Measurements from ENCODE around the gene TMEM198.

Gene TMEM198

DNA sequence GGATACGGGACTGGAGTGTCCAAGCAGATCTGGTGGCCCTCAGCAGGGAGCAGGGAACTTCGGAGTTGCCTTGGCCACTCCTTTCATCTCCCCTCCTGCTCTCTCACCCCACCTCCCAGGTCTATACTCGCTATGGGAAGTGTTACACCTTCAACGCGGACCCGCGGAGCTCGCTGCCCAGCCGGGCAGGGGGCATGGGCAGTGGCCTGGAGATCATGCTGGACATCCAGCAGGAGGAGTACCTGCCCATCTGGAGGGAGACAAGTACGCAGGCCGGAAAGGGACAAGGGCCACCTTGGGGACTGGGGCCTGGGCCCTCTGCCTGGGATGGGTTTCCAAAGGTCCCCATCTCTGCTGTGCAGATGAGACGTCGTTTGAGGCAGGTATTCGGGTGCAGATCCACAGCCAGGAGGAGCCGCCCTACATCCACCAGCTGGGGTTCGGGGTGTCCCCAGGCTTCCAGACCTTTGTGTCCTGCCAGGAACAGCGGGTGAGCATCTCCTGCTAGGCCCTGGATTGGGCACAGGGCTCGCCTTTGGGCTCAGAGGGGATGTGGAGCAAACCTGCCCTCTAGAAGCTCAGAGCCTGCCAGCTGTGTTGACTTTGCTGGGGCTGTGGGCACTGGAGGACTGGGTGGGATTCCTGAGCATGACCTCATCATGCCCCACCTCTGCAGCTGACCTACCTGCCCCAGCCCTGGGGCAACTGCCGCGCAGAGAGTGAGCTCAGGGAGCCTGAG lies 12.0 kb upstream of the TMEM198 start:
- Histone ChIP-seq H3K9ac (ENCODE audit: low read length) (no peak overlapping the region), H3K4me1 (ENCODE audit: control insufficient read depth, insufficient read depth, low read length) (peaks cover 3% of the 10 kb centered on the region), H3K27me3 (replicated peaks; ENCODE audit: control insufficient read depth, insufficient read depth, low read length) (peaks cover 50% of the 10 kb centered on the region), H3K9me3 (ENCODE audit: control insufficient read depth, low read length) (no peaks in the 10 kb centered on the region), H3K36me3 (ENCODE audit: control insufficient read depth, insufficient read depth, low read length, severe bottlenecking) (no peaks in the 10 kb centered on the region), H3K4me3 (ENCODE audit: low read length) (no peak overlapping the region)
- DNase-seq (ENCODE audit: low read depth), result no peak

DNA sequence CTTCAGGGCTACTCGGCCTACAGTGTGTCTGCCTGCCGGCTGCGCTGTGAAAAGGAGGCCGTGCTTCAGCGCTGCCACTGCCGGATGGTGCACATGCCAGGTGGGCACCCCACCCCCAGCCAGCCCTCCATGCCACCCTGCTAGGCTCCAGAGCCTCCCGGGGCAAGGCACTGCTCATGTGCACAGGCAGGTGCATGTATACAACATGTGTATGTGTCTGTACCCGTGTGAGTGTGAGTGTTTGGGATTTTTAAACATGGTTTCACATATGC lies 11.5 kb upstream of the TMEM198 start:
- H3K27me3 ChIP-seq (replicated peaks; ENCODE audit: control insufficient read depth, insufficient read depth, low read length), result peaks cover 45% of the 10 kb centered on the region
- H3K9me3 ChIP-seq (ENCODE audit: control insufficient read depth, low read length), result no peaks in the 10 kb centered on the region
- H3K9ac ChIP-seq (ENCODE audit: low read length), result no peak overlapping the region
- H3K4me1 ChIP-seq (ENCODE audit: control insufficient read depth, insufficient read depth, low read length), result peaks cover 3% of the 10 kb centered on the region
- DNase-seq (ENCODE audit: low read depth), result no peak
- H3K36me3 ChIP-seq (ENCODE audit: control insufficient read depth, insufficient read depth, low read length, severe bottlenecking), result no peaks in the 10 kb centered on the region
- no peak overlapping the region for H3K4me3 ChIP-seq (ENCODE audit: low read length)

DNA sequence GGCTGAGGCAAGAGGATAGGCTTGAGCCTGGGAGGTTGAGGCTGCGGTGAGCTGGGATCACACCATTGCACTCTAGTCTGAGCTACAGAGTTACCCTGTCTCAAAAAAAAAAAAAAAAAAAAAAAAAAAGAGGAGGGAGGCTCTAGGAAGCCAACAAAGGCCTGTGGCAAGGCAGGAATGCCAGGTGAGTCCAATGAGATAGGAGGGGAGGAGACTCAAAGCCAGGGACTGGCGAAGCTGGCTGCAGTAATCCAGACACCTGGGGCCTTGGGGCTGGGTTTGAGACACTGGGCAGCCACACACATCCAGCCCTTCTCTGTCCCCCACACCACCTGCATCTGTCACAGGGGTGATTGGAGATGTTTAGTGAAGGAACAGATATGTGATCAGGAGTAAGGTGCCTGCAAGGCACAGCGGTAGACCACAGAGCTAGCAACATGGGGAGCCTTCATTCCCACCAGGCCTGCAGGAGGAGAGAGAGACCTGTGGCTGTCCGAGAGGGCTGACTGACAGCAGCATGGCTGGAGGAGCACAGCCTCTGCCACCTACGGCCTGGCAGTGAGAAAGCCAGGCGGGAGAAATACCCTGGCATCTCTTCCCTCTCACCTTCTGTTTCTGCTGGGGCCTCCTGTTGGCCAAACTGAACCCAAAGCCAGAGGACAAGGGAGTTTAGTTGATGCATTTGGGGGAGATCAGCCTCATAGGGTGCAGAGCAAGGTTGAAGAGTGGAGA lies 9.7 kb upstream of the TMEM198 start:
- H3K27me3 ChIP-seq (replicated peaks; ENCODE audit: control insufficient read depth, insufficient read depth, low read length), result peaks cover 34% of the 10 kb centered on the region
- no peak for DNase-seq (ENCODE audit: low read depth)

DNA sequence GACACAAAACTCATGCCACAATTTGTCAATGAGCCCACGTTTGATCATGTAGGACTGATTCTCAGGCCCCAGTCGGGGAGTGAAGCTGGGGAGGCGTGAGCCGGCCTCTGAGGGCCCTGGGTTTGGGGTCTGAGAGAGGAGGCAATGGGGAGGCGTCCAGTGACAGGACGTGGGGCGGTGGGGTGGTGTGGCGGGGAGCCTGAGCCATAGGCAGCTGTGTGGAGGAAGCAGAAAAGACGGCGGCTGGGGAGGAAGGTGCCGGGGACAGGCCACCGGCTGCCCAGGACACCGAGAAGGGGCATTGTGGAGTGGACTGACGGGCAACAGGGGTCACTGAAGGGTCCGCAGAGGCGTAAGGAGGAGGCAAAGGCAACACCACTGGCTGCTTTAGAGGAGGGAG lies 7.4 kb upstream of the TMEM198 start:
- Histone ChIP-seq H3K36me3 (ENCODE audit: control insufficient read depth, insufficient read depth, low read length, severe bottlenecking) (peaks cover 25% of the 10 kb centered on the region), H3K9me3 (ENCODE audit: control insufficient read depth, low read length) (no peaks in the 10 kb centered on the region), H3K27me3 (replicated peaks; ENCODE audit: control insufficient read depth, insufficient read depth, low read length) (peaks cover 17% of the 10 kb centered on the region), H3K4me1 (ENCODE audit: control insufficient read depth, insufficient read depth, low read length) (peaks cover 13% of the 10 kb centered on the region), H3K9ac (ENCODE audit: low read length) (no peak overlapping the region), H3K4me3 (ENCODE audit: low read length) (no peak overlapping the region)
- DNase-seq (ENCODE audit: low read depth), result no peak

More for the DNA sequence above, 9.7 kb upstream of the TMEM198 start:
- no peak overlapping the region for H3K9ac ChIP-seq (ENCODE audit: low read length)
- no peaks in the 10 kb centered on the region for H3K9me3 ChIP-seq (ENCODE audit: control insufficient read depth, low read length)
- no peak overlapping the region for H3K4me3 ChIP-seq (ENCODE audit: low read length)
- H3K36me3 ChIP-seq (ENCODE audit: control insufficient read depth, insufficient read depth, low read length, severe bottlenecking), result peaks cover 2% of the 10 kb centered on the region
- H3K4me1 ChIP-seq (ENCODE audit: control insufficient read depth, insufficient read depth, low read length), result peaks cover 16% of the 10 kb centered on the region

DNA sequence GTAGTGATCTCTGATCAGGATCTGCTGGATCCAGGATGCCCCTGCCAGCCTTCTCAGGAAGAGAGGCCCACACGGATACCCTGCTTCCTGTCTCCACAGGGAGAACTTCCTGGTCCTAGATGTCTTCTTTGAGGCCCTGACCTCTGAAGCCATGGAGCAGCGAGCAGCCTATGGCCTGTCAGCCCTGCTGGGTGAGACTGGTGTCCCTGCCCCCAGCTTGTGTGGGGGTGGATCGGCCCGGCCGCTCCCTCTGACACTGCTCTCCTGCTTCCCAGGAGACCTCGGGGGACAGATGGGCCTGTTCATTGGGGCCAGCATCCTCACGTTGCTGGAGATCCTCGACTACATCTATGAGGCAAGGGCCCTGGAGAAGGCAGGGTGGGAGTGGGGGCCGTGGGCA lies 6.9 kb upstream of the TMEM198 start:
- Histone ChIP-seq H3K9ac (ENCODE audit: low read length) (no peak overlapping the region), H3K4me1 (ENCODE audit: control insufficient read depth, insufficient read depth, low read length) (peaks cover 16% of the 10 kb centered on the region)
- no peak for DNase-seq (ENCODE audit: low read depth)

DNA sequence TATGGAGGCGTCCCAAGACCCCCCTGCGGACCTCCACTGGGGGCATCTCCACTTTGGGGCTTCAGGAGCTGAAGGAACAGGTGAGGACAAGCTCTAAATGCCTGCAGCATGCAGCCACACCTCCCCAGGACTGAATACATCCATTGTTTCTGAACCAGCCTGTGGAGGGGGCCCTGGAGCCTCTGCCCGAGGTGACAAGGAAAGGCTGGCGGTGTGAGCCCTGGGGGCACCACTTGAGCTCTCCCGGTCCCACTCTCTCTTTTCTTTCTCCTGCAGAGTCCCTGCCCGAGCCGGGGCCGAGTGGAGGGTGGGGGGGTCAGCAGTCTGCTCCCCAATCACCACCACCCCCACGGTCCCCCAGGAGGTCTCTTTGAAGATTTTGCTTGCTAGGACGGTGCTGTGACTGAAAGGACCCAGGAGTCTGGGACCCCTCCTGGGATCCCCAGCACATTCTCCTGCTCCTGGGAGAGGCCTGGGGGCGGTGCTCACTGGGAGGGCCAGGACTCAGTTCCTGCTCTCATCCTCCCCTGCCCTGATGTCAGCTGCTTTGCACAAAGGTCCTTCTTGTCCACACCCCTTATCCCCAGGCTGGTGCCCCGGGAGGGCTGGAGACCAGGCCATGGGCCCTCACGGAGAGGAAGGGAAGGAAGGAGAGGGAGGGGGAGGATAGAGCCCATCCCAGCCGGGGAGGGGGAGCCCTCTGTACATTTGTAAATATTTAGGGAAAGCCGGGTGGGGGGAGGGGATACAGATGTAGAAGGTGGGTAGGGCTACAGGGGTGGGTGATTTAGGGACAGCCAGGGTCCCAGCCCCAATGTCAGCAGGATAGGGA lies 6.0 kb upstream of the TMEM198 start:
- H3K4me3 ChIP-seq (ENCODE audit: low read length), result no peak overlapping the region
- no peak for DNase-seq (ENCODE audit: low read depth)

More for the DNA sequence above, 6.9 kb upstream of the TMEM198 start:
- Histone ChIP-seq H3K4me3 (ENCODE audit: low read length) (no peak overlapping the region), H3K36me3 (ENCODE audit: control insufficient read depth, insufficient read depth, low read length, severe bottlenecking) (peaks cover 25% of the 10 kb centered on the region), H3K27me3 (replicated peaks; ENCODE audit: control insufficient read depth, insufficient read depth, low read length) (peaks cover 13% of the 10 kb centered on the region), H3K9me3 (ENCODE audit: control insufficient read depth, low read length) (no peaks in the 10 kb centered on the region)

DNA sequence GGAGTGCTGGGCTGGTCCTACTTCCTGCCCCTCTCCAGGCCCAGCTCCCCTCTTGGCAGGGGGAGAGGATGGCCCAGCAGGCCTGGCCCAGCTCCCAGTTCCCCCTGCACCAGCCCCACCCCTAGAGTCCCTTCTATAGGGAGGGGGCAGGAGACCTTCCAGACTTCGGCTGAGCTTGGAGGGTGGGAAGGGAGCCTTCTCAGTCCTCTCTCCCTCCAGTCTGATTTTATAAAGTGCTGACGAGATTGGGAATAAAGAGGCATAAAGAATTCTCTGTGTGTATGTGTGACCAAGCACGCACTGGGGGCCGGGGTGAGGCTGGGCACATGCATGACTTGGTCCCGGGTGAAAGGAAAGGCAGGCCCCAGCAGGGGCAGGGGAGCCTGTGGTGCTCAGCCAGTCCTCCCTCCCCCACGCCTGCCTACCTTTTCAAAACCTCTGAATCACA lies 5.3 kb upstream of the TMEM198 start:
- no peak overlapping the region for H3K4me3 ChIP-seq (ENCODE audit: low read length)
- H3K36me3 ChIP-seq (ENCODE audit: control insufficient read depth, insufficient read depth, low read length, severe bottlenecking), result peaks cover 25% of the 10 kb centered on the region
- H3K4me1 ChIP-seq (ENCODE audit: control insufficient read depth, insufficient read depth, low read length), result peaks cover 24% of the 10 kb centered on the region
- no peak for DNase-seq (ENCODE audit: low read depth)
- H3K9me3 ChIP-seq (ENCODE audit: control insufficient read depth, low read length), result no peaks in the 10 kb centered on the region
- peak overlapping the region; percentile 21 for H3K9ac ChIP-seq (ENCODE audit: low read length)
- H3K27me3 ChIP-seq (replicated peaks; ENCODE audit: control insufficient read depth, insufficient read depth, low read length), result peaks cover under 1% of the 10 kb centered on the region

More for the DNA sequence above, 6.0 kb upstream of the TMEM198 start:
- Histone ChIP-seq H3K27me3 (replicated peaks; ENCODE audit: control insufficient read depth, insufficient read depth, low read length) (peaks cover 7% of the 10 kb centered on the region), H3K9me3 (ENCODE audit: control insufficient read depth, low read length) (no peaks in the 10 kb centered on the region), H3K4me1 (ENCODE audit: control insufficient read depth, insufficient read depth, low read length) (peaks cover 24% of the 10 kb centered on the region), H3K36me3 (ENCODE audit: control insufficient read depth, insufficient read depth, low read length, severe bottlenecking) (peaks cover 25% of the 10 kb centered on the region), H3K9ac (ENCODE audit: low read length) (peak overlapping the region; percentile 21)

DNA sequence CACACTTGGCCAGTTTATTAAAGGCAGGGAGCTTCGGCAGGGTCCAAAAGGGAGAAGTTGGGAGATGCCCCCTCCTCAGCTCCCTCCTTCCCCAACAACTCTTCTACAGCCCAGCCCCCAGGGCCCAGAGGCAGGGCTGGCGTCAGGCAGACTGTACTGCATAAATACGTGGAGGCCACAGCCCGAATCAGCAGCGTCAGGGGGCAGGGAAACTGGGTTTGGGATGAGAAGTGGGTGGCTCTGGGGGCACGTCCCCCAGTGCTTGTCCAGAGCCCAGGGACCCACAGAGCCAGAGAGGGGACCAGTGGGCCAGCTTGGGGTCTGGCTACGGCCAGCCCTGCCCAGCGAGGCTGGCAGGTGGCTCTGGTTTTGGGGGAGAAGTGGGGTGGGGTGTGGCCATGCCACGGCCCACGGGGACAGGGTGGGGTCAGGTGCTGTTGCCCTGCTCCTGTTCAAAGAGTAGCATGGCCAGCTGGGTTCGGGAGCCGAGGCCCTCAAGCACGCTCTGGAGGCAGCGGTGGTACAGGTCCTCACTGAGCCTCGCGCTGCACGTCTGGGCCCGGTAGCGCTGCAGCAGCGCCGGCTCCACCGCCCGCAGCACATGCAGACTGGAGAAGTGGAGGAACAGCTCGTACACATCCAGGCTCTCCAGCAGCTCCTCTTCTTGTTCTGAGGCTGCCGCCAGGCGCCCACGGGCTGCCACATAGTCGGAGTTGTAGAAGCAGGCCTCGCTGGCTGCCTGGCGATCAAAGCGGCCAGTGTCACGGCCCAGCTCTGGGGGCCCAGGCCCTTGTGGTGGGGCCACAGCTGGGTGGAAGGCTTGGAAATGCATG lies 4.7 kb upstream of the TMEM198 start:
- Histone ChIP-seq H3K27me3 (replicated peaks; ENCODE audit: control insufficient read depth, insufficient read depth, low read length) (no peaks in the 10 kb centered on the region), H3K4me3 (ENCODE audit: low read length) (no peak overlapping the region), H3K9ac (ENCODE audit: low read length) (peak overlapping the region; percentile 21), H3K9me3 (ENCODE audit: control insufficient read depth, low read length) (no peaks in the 10 kb centered on the region), H3K4me1 (ENCODE audit: control insufficient read depth, insufficient read depth, low read length) (peaks cover 25% of the 10 kb centered on the region), H3K36me3 (ENCODE audit: control insufficient read depth, insufficient read depth, low read length, severe bottlenecking) (peaks cover 25% of the 10 kb centered on the region)
- no peak for DNase-seq (ENCODE audit: low read depth)

DNA sequence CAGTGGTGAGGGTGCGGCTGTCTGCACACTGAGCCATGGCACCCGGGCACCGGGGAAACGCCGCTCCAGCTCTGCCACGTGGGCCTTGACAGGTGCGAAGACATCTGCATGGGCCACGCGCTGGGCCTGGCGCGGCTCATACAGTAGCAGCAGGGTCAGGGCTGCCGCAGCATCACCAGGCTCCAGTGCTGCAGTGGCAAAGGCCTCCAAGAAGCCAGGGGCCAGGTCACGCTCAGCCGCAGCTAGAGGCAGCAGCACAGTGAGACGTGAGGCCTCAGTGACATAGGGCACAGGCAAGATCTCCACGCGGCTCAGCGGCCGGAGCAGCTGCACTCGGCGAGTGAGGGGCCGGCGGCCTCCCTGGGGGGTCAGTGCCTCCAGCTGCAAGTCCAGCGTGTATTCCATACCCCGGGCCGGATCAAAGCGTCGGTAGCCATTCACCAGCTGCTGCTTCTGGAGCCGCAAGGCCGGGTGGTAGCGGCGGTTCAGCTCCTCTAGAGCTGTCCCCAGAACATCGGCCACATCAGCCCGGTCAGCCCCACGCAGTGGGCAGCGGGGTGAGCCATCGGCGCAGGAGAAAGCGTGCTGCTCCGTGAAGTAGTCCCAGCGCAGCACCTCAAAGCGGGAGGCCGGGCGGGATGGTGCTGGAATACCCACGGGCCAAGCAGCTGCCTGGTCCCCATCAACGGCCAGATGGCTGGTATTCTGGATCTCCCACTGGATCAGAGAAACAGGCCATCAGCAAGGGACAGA lies 3.7 kb upstream of the TMEM198 start:
- Histone ChIP-seq H3K27me3 (replicated peaks; ENCODE audit: control insufficient read depth, insufficient read depth, low read length) (no peaks in the 10 kb centered on the region), H3K4me3 (ENCODE audit: low read length) (no peak overlapping the region), H3K9me3 (ENCODE audit: control insufficient read depth, low read length) (no peaks in the 10 kb centered on the region), H3K36me3 (ENCODE audit: control insufficient read depth, insufficient read depth, low read length, severe bottlenecking) (peaks cover 25% of the 10 kb centered on the region), H3K9ac (ENCODE audit: low read length) (no peak overlapping the region), H3K4me1 (ENCODE audit: control insufficient read depth, insufficient read depth, low read length) (peaks cover 30% of the 10 kb centered on the region)
- DNase-seq (ENCODE audit: low read depth), result no peak

DNA sequence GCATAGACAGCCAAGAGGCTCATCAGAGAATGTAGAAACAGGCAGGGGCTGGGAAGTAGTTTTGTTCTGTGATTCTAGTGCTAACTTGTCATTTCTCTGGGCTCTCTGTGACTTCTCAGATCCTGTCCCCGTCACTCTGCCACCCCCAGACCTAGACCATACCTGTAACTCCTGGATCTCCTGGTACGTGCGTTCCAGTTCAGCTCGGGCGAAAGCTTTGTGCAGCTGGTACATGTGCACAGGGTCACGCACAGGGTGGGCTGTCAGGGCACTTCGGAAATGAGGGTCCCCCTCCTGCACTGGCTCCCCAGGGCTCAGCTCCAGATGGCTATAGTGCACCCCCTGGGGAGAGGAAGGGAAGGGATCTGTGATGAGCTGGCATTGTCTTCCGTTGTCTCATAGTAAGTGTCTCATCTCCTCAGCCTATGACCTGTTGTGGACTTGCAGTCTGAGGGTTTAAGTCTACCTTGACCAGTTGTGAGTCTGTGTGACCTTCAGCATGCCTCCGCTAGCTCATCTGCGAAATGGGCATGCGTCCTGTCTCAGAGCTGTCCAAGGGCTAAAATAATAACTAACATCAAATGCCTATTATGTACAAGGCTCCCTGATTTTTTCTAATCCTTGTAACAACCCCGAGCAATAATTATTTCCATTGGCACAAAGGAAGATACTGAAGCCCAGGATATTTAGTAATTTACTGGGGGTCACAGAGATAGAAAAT lies 2.9 kb upstream of the TMEM198 start:
- H3K4me3 ChIP-seq (ENCODE audit: low read length), result no peak overlapping the region

More for the DNA sequence above, 2.9 kb upstream of the TMEM198 start:
- Histone ChIP-seq H3K4me1 (ENCODE audit: control insufficient read depth, insufficient read depth, low read length) (peaks cover 30% of the 10 kb centered on the region), H3K9ac (ENCODE audit: low read length) (peak overlapping the region; percentile 15), H3K27me3 (replicated peaks; ENCODE audit: control insufficient read depth, insufficient read depth, low read length) (no peaks in the 10 kb centered on the region), H3K9me3 (ENCODE audit: control insufficient read depth, low read length) (no peaks in the 10 kb centered on the region), H3K36me3 (ENCODE audit: control insufficient read depth, insufficient read depth, low read length, severe bottlenecking) (peaks cover 25% of the 10 kb centered on the region)
- no peak for DNase-seq (ENCODE audit: low read depth)
